HCT116 (cell line): Measurements from ENCODE around the gene HRK. TPM values are rescaled to one million over a fixed set of nuclear protein-coding genes. Genes with fewer than 3 reads are reported as not detected.

Experiments used
- CBX3 ChIP-seq: IDR thresholded peaks from 2 replicates; pipeline ENCODE4 v1.6.1; 2012; ENCODE audit warnings: low read depth
- CEBPB ChIP-seq: IDR thresholded peaks from 2 replicates; pipeline ENCODE4 v1.6.1; 2012; ENCODE audit warnings: low read depth
- CTCF ChIP-seq, 3 experiments: fragments of 200-600 bp in 1 of 3; sonication (generic) in 1 of 3; IDR thresholded peaks in 2 of 3; conservative IDR thresholded peaks in 1 of 3; 2 replicates each; pipeline ENCODE4 v1.5.1; 2012 to 2017; ENCODE audit warnings: low read depth in 2 of 3, low read length in 2 of 3, antibody characterized with exemption in 1 of 3, borderline replicate concordance in 1 of 3, control low read depth in 1 of 3, mild to moderate bottlenecking in 1 of 3, mixed read lengths in 1 of 3, mixed run types in 1 of 3, moderate library complexity in 1 of 3; ENCODE audit not compliant: insufficient read depth in 1 of 3
- EZH2phosphoT487 ChIP-seq: fragments of 200-600 bp; IDR thresholded peaks from 2 replicates; pipeline ENCODE4 v1.6.1; 2018; ENCODE audit warnings: antibody characterized with exemption, borderline replicate concordance
- JUND ChIP-seq: IDR thresholded peaks from 2 replicates; pipeline ENCODE4 v1.6.1; 2012
- MAX ChIP-seq: IDR thresholded peaks from 2 replicates; pipeline ENCODE4 v1.6.1; 2012
- POLR2A ChIP-seq: IDR thresholded peaks from 2 replicates; pipeline ENCODE4 v1.7.0; 2011; ENCODE audit warnings: borderline replicate concordance; ENCODE audit not compliant: insufficient read depth, insufficient read length; ENCODE audit errors: extremely low read depth
- SIN3A ChIP-seq: IDR thresholded peaks from 2 replicates; pipeline ENCODE4 v1.6.1; 2012; ENCODE audit warnings: low read depth
- SRF ChIP-seq: IDR thresholded peaks from 2 replicates; pipeline ENCODE4 v1.6.1; 2012; ENCODE audit warnings: low read depth
- ZBTB33 ChIP-seq: IDR thresholded peaks from 2 replicates; pipeline ENCODE4 v1.6.1; 2011; ENCODE audit warnings: mild to moderate bottlenecking, low read length, moderate library complexity; ENCODE audit not compliant: insufficient replicate concordance; ENCODE audit errors: extremely low read depth
- ZNF274 ChIP-seq: fragments of 200-500 bp; sonication (Bioruptor generic); IDR thresholded peaks from 2 replicates; pipeline ENCODE4 v1.6.1; 2014; ENCODE audit warnings: mild to moderate bottlenecking, low read depth, low read length, inconsistent platforms
- total RNA-seq: library from RNA; stranded (reverse); gene quantifications from one replicate; pipeline ENCODE4 v1.2.1, GENCODE V29; 2021; ENCODE audit not compliant: unreplicated experiment
- TF ChIP-seq, protein P1 (sequence below): IDR thresholded peaks from 2 replicates; pipeline ENCODE4 v1.6.1; 2012

The HRK gene
- total RNA-seq, 1 experiment from 2014 or later = 4.3 TPM

DNA sequence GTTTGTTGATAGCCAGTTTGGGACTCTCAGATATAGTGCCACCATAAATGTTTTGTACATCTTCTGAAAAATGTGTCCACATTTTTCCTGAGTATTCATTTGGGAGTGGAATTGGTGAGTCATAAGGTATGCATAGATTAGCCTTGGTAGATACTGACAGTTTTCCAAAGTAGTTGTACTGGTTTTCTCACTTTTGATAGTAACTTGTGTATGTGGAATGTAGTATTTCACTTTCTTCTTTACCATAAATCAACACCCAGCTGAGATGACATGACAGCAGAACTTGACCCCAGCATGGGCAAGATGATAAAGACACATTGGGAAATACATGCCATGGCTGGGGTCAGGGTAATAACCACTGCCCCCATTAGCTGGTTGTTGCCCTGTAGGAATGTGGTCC, 34.9 kb upstream of the HRK start (continued):
- TF ChIP-seq SIN3A (peak; percentile 62; the same call in 1 of the 2 replicates), CEBPB (peak; percentile 39; the same call in 1 of the 2 replicates), POLR2A (no peak), JUND (peak; percentile 87), CBX3 (peak; percentile 84), ZNF274 (no peak), CTCF (IDR thresholded peaks at IDR 0.05 in 2 of 3, conservative IDR thresholded peaks at IDR 0.05 in 1 of 3; ENCODE audit: borderline replicate concordance in 1 of 3, insufficient read depth in 1 of 3, low read depth in 2 of 3, low read length in 2 of 3) (no peak), MAX (no peak), SRF (peak; percentile 24; the same call in 1 of the 2 replicates), ZBTB33 (no peak), EZH2phosphoT487 (no peak)
- TF ChIP-seq, protein P1, sequence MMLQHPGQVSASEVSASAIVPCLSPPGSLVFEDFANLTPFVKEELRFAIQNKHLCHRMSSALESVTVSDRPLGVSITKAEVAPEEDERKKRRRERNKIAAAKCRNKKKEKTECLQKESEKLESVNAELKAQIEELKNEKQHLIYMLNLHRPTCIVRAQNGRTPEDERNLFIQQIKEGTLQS = peak; percentile 8; the same call in 1 of the 2 replicates
- TF ChIP-seq, all 23 proteins: peak for 9
